Measurements from ENCODE around the gene F10.

The F10 gene

DNA sequence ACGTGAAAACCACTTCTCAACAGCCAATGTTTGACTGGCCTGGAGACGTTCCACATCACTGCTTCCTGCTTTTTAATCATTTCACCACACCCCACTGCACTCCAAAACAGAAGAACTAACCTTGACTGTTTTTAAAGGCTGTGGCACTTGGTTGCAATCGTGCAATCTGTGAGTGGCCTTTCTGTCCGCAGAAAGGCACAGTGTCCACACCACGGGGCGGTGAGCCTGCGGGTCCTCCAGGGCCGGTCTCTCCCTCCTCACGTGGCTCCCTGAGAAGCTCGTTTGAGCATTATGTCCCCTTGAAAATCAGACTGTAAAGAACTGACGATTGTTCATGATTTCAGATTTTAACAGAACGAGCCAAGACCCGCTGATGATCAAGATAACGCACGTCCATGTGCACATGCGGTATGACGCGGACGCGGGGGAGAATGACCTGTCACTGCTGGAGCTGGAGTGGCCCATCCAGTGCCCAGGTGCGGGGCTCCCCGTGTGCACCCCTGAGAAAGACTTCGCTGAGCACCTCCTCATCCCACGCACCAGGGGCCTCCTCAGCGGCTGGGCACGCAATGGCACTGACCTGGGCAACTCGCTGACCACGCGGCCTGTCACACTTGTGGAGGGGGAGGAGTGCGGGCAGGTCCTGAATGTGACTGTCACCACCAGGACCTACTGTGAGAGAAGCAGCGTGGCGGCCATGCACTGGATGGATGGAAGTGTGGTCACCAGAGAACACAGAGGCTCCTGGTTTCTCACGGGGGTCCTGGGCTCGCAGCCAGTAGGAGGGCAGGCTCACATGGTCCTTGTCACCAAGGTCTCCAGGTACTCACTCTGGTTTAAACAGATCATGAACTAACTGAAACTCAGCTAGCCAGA, 48.9 kb downstream of the F10 start:
- no peaks in the 10 kb centered on the region for H4K20me1 ChIP-seq (ENCODE audit: insufficient read depth, low read length, poor library complexity, severe bottlenecking)
- no peaks in the 10 kb centered on the region for H3K9me2 ChIP-seq (replicated peaks; ENCODE audit: low read depth, low read length)
- no peaks in the 10 kb centered on the region for H3K9me3 ChIP-seq (ENCODE audit: insufficient read depth, low read depth, low read length)
- H3K9ac ChIP-seq (ENCODE audit: low read depth, low read length, poor library complexity, severe bottlenecking) = no peak overlapping the region
- H3K79me2 ChIP-seq (ENCODE audit: insufficient read depth, low read length) = no peaks in the 10 kb centered on the region
- peaks cover 20% of the 10 kb centered on the region; the same call in 1 of the 2 replicates for H3K36me3 ChIP-seq (ENCODE audit: insufficient read depth, low read length)
- H3F3A ChIP-seq (ENCODE audit: low read depth) = no peaks in the 10 kb centered on the region
- H2AFZ ChIP-seq (ENCODE audit: low read length) = no peak overlapping the region
- peak overlapping the region; percentile 66 for H3K4me2 ChIP-seq (ENCODE audit: low read depth, low read length, poor library complexity, severe bottlenecking)
- H3K27me3 ChIP-seq (ENCODE audit: insufficient read depth, low read length, poor library complexity, severe bottlenecking) = no peaks in the 10 kb centered on the region
- TF ChIP-seq CTCF (conservative IDR thresholded peaks at IDR 0.05; ENCODE audit: low read length) = no peak
- no peak for TF ChIP-seq EZH2phosphoT487 (IDR thresholded peaks at IDR 0.05; ENCODE audit: borderline replicate concordance)
- peaks cover 12% of the 10 kb centered on the region for H3K4me1 ChIP-seq (ENCODE audit: insufficient read depth, low read length, poor library complexity, severe bottlenecking)
- H3K4me3 ChIP-seq (ENCODE audit: low read length, poor library complexity, severe bottlenecking) = no peak overlapping the region

GRCh38 chr13:113172419-113172926, 49.9 kb downstream of the F10 start:
- peaks cover 12% of the 10 kb centered on the region for H3K4me1 ChIP-seq (ENCODE audit: insufficient read depth, low read length, poor library complexity, severe bottlenecking)
- no peak overlapping the region for H2AFZ ChIP-seq (ENCODE audit: low read length)
- TF ChIP-seq CTCF (conservative IDR thresholded peaks at IDR 0.05; ENCODE audit: low read length) (no peak), EZH2phosphoT487 (IDR thresholded peaks at IDR 0.05; ENCODE audit: borderline replicate concordance) (no peak)
- H3K27me3 ChIP-seq (ENCODE audit: insufficient read depth, low read length, poor library complexity, severe bottlenecking) = no peaks in the 10 kb centered on the region
- H3K4me3 ChIP-seq (ENCODE audit: low read length, poor library complexity, severe bottlenecking) = no peak overlapping the region
- H3K9me2 ChIP-seq (replicated peaks; ENCODE audit: low read depth, low read length) = no peaks in the 10 kb centered on the region
- no peak overlapping the region for H3K4me2 ChIP-seq (ENCODE audit: low read depth, low read length, poor library complexity, severe bottlenecking)
- peaks cover 24% of the 10 kb centered on the region; the same call in 1 of the 2 replicates for H3K36me3 ChIP-seq (ENCODE audit: insufficient read depth, low read length)
- H3K9me3 ChIP-seq (ENCODE audit: insufficient read depth, low read depth, low read length) = no peaks in the 10 kb centered on the region
- H3F3A ChIP-seq (ENCODE audit: low read depth) = no peaks in the 10 kb centered on the region
- H3K79me2 ChIP-seq (ENCODE audit: insufficient read depth, low read length) = no peaks in the 10 kb centered on the region
- H4K20me1 ChIP-seq (ENCODE audit: insufficient read depth, low read length, poor library complexity, severe bottlenecking) = no peaks in the 10 kb centered on the region
- no peak overlapping the region for H3K9ac ChIP-seq (ENCODE audit: low read depth, low read length, poor library complexity, severe bottlenecking)

DNA sequence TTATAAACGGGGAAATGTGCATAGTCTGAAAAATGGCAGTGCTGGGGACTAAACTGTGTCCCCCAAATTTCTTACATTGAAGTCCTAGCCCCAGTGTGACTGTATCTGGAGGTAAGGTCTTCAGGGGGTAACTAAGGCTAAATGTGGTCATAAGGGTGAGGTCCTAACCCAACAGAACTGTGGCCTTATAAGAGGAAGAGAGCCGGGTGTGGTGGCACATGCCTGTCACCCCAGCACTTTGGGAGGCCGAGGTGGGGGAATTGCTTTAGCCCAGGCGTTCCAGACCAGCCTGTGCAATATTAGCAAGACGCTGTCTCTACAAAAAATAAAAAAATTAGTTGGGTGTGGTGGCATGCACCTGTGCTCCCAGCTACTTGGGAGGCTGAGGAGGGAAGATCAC, 53.7 kb downstream of the F10 start:
- Histone ChIP-seq H3K27me3 (ENCODE audit: insufficient read depth, low read length, poor library complexity, severe bottlenecking) (no peaks in the 10 kb centered on the region), H2AFZ (ENCODE audit: low read length) (no peak overlapping the region), H3K79me2 (ENCODE audit: insufficient read depth, low read length) (no peaks in the 10 kb centered on the region), H3K4me3 (ENCODE audit: low read length, poor library complexity, severe bottlenecking) (no peak overlapping the region), H3K9ac (ENCODE audit: low read depth, low read length, poor library complexity, severe bottlenecking) (no peak overlapping the region), H4K20me1 (ENCODE audit: insufficient read depth, low read length, poor library complexity, severe bottlenecking) (no peaks in the 10 kb centered on the region), H3K36me3 (ENCODE audit: insufficient read depth, low read length) (peaks cover 61% of the 10 kb centered on the region; the same call in 1 of the 2 replicates), H3K9me3 (ENCODE audit: insufficient read depth, low read depth, low read length) (no peaks in the 10 kb centered on the region), H3K4me1 (ENCODE audit: insufficient read depth, low read length, poor library complexity, severe bottlenecking) (peaks cover 2% of the 10 kb centered on the region), H3K9me2 (replicated peaks; ENCODE audit: low read depth, low read length) (no peaks in the 10 kb centered on the region), H3K4me2 (ENCODE audit: low read depth, low read length, poor library complexity, severe bottlenecking) (no peak overlapping the region), H3F3A (ENCODE audit: low read depth) (no peaks in the 10 kb centered on the region)
- TF ChIP-seq EZH2phosphoT487 (IDR thresholded peaks at IDR 0.05; ENCODE audit: borderline replicate concordance) = no peak
- TF ChIP-seq CTCF (conservative IDR thresholded peaks at IDR 0.05; ENCODE audit: low read length) = no peak
